SK-N-SH (cell line): ENCODE measurements around the gene IFT172. TPM values are rescaled to one million over a fixed set of nuclear protein-coding genes. Genes with fewer than 3 reads are reported as not detected.

ENCODE experiments used
- CTCF ChIA-PET: fragments of 300-600, 350-600 bp; formaldehyde crosslinking; extraction: SDS; loops from one replicate; lab custom pipeline; 2021; lab: Yijun Ruan, JAX
- POLR2A ChIA-PET: fragments of 350-600 bp; sonication (Branson Sonifier 250); formaldehyde crosslinking; extraction: SDS; loops from one replicate; lab custom pipeline; 2020; ENCODE audit warnings: antibody characterized with exemption, inconsistent platforms; lab: Yijun Ruan, JAX
- DNase-seq: peaks from one replicate; pipeline ENCODE4 v3.0.0; 2012
- H2AFZ ChIP-seq: fragments of 200-600 bp; sonication (generic); 2 replicates; pipeline ENCODE4 v1.8.1; 2016; ENCODE audit warnings: antibody characterized with exemption, mild to moderate bottlenecking, low read depth
- H3F3A ChIP-seq: fragments of 200-600 bp; sonication (generic); replicated peaks from 2 replicates; pipeline ENCODE3; 2016; ENCODE audit warnings: antibody characterized with exemption, mild to moderate bottlenecking; ENCODE audit not compliant: insufficient read depth
- H3K27ac ChIP-seq, 2 experiments: fragments of 200-500 bp in 1 of 2; fragments of 200-600 bp in 1 of 2; sonication (Bioruptor generic) in 1 of 2; sonication (generic), shearing (Covaris generic) in 1 of 2; 2 replicates each; pipeline versions ENCODE4 v1.5.1 to v1.6.1; 2014 to 2016; ENCODE audit warnings: low read depth in 2 of 2, inconsistent platforms in 1 of 2, low read length in 1 of 2, mild to moderate bottlenecking in 1 of 2, mixed read lengths in 1 of 2
- H3K27me3 ChIP-seq: fragments of 200-600 bp; sonication (generic), shearing (Covaris generic); 2 replicates; pipeline ENCODE4 v1.6.1; 2016; ENCODE audit warnings: mixed run types; ENCODE audit not compliant: insufficient read depth
- H3K36me3 ChIP-seq, 2 experiments: fragments of 200-500 bp in 1 of 2; fragments of 200-600 bp in 1 of 2; sonication (Bioruptor generic) in 1 of 2; sonication (generic) in 1 of 2; replicated peaks in 1 of 2; 2 replicates each; pipeline versions ENCODE3 to v1.5.1; 2014 to 2016; ENCODE audit warnings: low read length in 1 of 2, mild to moderate bottlenecking in 1 of 2; ENCODE audit not compliant: insufficient read depth in 2 of 2, control insufficient read depth in 1 of 2
- H3K4me1 ChIP-seq, 2 experiments: fragments of 200-500 bp in 1 of 2; fragments of 200-600 bp in 1 of 2; sonication (Bioruptor generic) in 1 of 2; sonication (generic), shearing (Covaris generic) in 1 of 2; 2 replicates each; pipeline versions ENCODE4 v1.5.1 to v1.6.1; 2014 to 2016; ENCODE audit warnings: low read depth in 1 of 2, low read length in 1 of 2, mixed run types in 1 of 2; ENCODE audit not compliant: insufficient read depth in 2 of 2, control insufficient read depth in 1 of 2
- H3K4me2 ChIP-seq: fragments of 200-600 bp; sonication (generic), shearing (Covaris generic); 2 replicates; pipeline ENCODE4 v1.6.1; 2017; ENCODE audit warnings: mixed run types
- H3K4me3 ChIP-seq, 2 experiments: fragments of 200-500 bp in 1 of 2; fragments of 200-600 bp in 1 of 2; sonication (Bioruptor generic) in 1 of 2; sonication (generic), shearing (Covaris generic) in 1 of 2; 2 replicates each; pipeline versions ENCODE4 v1.5.1 to v1.8.1; 2014 to 2016; ENCODE audit warnings: low read depth in 2 of 2, inconsistent platforms in 1 of 2, low read length in 1 of 2, mild to moderate bottlenecking in 1 of 2, mixed read lengths in 1 of 2, moderate library complexity in 1 of 2
- H3K79me2 ChIP-seq: fragments of 200-600 bp; sonication (generic); 2 replicates; pipeline ENCODE4 v1.8.1; 2017; ENCODE audit warnings: mild to moderate bottlenecking; ENCODE audit not compliant: insufficient read depth
- H3K9ac ChIP-seq: fragments of 200-600 bp; sonication (generic); 2 replicates; pipeline ENCODE4 v1.6.1; 2017; ENCODE audit warnings: mixed run types
- H3K9me2 ChIP-seq: fragments of 200-600 bp; sonication (generic); 2 replicates; pipeline ENCODE4 v1.6.1; 2017; ENCODE audit warnings: mixed run types
- H3K9me3 ChIP-seq: fragments of 200-600 bp; sonication (generic); 2 replicates; pipeline ENCODE4 v1.6.1; 2017; ENCODE audit warnings: mixed run types, mild to moderate bottlenecking, moderate library complexity
- H4K20me1 ChIP-seq: fragments of 200-600 bp; sonication (generic); 2 replicates; pipeline ENCODE4 v1.6.1; 2017; ENCODE audit warnings: mild to moderate bottlenecking, mixed run types; ENCODE audit not compliant: insufficient read depth
- CTCF ChIP-seq: fragments of 200-600 bp; sonication (generic); IDR thresholded peaks from 2 replicates; pipeline ENCODE4 v1.6.1; 2017; ENCODE audit warnings: antibody characterized with exemption, mild to moderate bottlenecking, moderate library complexity
- EP300 ChIP-seq, 2 experiments: IDR thresholded peaks; 2 replicates each; pipeline versions ENCODE4 v1.4.0 to v1.6.1; 2012; ENCODE audit warnings: borderline replicate concordance in 1 of 2, low read depth in 1 of 2, low read length in 1 of 2
- EZH2phosphoT487 ChIP-seq: fragments of 200-600 bp; sonication (generic); IDR thresholded peaks from 2 replicates; pipeline ENCODE4 v1.6.1; 2017; ENCODE audit warnings: low read depth, mixed run types, mild to moderate bottlenecking, antibody characterized with exemption, moderate library complexity, borderline replicate concordance
- FOXJ3 ChIP-seq: sonication (generic); formaldehyde crosslinking; IDR thresholded peaks from 2 replicates; pipeline ENCODE4 v1.5.1; 2020; ENCODE audit warnings: mild to moderate bottlenecking, missing genetic modification reagents
- MEF2A ChIP-seq: IDR thresholded peaks from 2 replicates; pipeline ENCODE4 v1.4.0; 2012; ENCODE audit warnings: low read depth, borderline replicate concordance
- NFIC ChIP-seq: IDR thresholded peaks from 2 replicates; pipeline ENCODE4 v1.4.0; 2012; ENCODE audit warnings: borderline replicate concordance
- POLR2AphosphoS5 ChIP-seq: IDR thresholded peaks from 2 replicates; pipeline ENCODE4 v1.6.1; 2012; ENCODE audit warnings: low read depth, low read length
- RAD21 ChIP-seq: IDR thresholded peaks from 2 replicates; pipeline ENCODE4 v1.6.1; 2012; ENCODE audit warnings: mild to moderate bottlenecking, low read length
- RFX5 ChIP-seq: IDR thresholded peaks from 2 replicates; pipeline ENCODE4 v1.6.1; 2012; ENCODE audit warnings: mild to moderate bottlenecking, improper control_type of control experiment, low read length
- RXRA ChIP-seq: IDR thresholded peaks from 2 replicates; pipeline ENCODE4 v1.4.0; 2012; ENCODE audit warnings: low read depth, mild to moderate bottlenecking, borderline replicate concordance
- TAF1 ChIP-seq: IDR thresholded peaks from 2 replicates; pipeline ENCODE4 v1.6.1; 2012; ENCODE audit warnings: low read depth, mild to moderate bottlenecking, low read length, moderate library complexity, borderline replicate concordance
- USF1 ChIP-seq: IDR thresholded peaks from 2 replicates; pipeline ENCODE4 v1.4.0; 2012; ENCODE audit warnings: low read depth, borderline replicate concordance
- WGBS: methylation state at CpG from one replicate; pipeline ENCODE4 v1.1.6; 2017; ENCODE audit warnings: low lambda C conversion rate; 5-methylcytosine and 5-hydroxymethylcytosine counted together
- polyA plus RNA-seq, 3 experiments: library from polyadenylated mRNA; depleted of rRNA; stranded (reverse); fragments of >200 nt; gene quantifications; 2 replicates each; pipeline ENCODE4 v1.2.3, GENCODE V29; 2012
- TF ChIP-seq, protein P1 (sequence below): IDR thresholded peaks from 2 replicates; pipeline ENCODE4; 2012
- TF ChIP-seq, protein P2 (sequence below): IDR thresholded peaks from 2 replicates; pipeline ENCODE4 v1.6.1; 2012; ENCODE audit warnings: mild to moderate bottlenecking, low read depth, low read length, moderate library complexity
- TF ChIP-seq, protein P3 (sequence below): IDR thresholded peaks from 2 replicates; pipeline ENCODE4 v1.4.0; 2012; ENCODE audit warnings: low read depth, borderline replicate concordance
- TF ChIP-seq, protein P4 (sequence below): fragments of 150-350 bp; IDR thresholded peaks from 2 replicates; pipeline ENCODE4 v1.6.1; 2017; ENCODE audit warnings: antibody characterized with exemption, low read length, low read depth, borderline replicate concordance

The IFT172 gene
- polyA plus RNA-seq, 1 of the 3 experiments (the other 2 are of a cell fraction): 31.3 TPM

DNA sequence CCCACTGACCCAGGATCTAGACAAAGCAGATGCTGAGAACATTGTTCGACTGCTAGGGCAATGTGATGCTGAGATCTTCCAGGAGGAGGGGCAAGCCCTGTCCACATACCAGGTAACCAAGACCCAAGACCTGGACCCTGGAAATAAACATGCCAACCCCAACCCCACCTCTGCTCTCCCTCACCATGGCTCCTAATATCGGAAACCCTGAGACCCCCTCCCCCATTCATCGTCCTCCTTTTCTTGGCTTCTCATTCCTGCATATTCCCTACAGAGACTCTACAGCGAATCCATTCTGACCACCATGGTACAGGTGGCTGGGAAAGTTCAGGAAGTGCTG, 7.7 kb upstream of the IFT172 start:
- WGBS: 79% methylated on average over 4 of the region's 4 CpGs
- no peak overlapping the region for H3K9ac ChIP-seq
- no peak overlapping the region for H3K4me2 ChIP-seq
- CTCF ChIA-PET: no interaction called here
- H3K4me3 ChIP-seq: no peak overlapping the region
- H3F3A ChIP-seq: no peaks in the 10 kb centered on the region
- peaks cover 7 to 11% of the 10 kb centered on the region in 2 experiments for H3K4me1 ChIP-seq
- no peak for TF ChIP-seq FOXJ3 (CRISPR knock-in tag)
- TF ChIP-seq MEF2A: no peak
- no peak for TF ChIP-seq EP300 (IDR thresholded peaks at IDR 0.05; ENCODE audit: borderline replicate concordance in 1 of 2, low read depth in 1 of 2, low read length in 1 of 2)
- no peak for TF ChIP-seq EZH2phosphoT487
- TF ChIP-seq RXRA: no peak
- TF ChIP-seq, protein P1, sequence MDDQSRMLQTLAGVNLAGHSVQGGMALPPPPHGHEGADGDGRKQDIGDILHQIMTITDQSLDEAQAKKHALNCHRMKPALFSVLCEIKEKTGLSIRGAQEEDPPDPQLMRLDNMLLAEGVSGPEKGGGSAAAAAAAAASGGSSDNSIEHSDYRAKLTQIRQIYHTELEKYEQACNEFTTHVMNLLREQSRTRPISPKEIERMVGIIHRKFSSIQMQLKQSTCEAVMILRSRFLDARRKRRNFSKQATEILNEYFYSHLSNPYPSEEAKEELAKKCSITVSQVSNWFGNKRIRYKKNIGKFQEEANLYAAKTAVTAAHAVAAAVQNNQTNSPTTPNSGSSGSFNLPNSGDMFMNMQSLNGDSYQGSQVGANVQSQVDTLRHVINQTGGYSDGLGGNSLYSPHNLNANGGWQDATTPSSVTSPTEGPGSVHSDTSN: no peak
- no peak for TF ChIP-seq POLR2AphosphoS5
- TF ChIP-seq NFIC: no peak
- TF ChIP-seq, protein P2, sequence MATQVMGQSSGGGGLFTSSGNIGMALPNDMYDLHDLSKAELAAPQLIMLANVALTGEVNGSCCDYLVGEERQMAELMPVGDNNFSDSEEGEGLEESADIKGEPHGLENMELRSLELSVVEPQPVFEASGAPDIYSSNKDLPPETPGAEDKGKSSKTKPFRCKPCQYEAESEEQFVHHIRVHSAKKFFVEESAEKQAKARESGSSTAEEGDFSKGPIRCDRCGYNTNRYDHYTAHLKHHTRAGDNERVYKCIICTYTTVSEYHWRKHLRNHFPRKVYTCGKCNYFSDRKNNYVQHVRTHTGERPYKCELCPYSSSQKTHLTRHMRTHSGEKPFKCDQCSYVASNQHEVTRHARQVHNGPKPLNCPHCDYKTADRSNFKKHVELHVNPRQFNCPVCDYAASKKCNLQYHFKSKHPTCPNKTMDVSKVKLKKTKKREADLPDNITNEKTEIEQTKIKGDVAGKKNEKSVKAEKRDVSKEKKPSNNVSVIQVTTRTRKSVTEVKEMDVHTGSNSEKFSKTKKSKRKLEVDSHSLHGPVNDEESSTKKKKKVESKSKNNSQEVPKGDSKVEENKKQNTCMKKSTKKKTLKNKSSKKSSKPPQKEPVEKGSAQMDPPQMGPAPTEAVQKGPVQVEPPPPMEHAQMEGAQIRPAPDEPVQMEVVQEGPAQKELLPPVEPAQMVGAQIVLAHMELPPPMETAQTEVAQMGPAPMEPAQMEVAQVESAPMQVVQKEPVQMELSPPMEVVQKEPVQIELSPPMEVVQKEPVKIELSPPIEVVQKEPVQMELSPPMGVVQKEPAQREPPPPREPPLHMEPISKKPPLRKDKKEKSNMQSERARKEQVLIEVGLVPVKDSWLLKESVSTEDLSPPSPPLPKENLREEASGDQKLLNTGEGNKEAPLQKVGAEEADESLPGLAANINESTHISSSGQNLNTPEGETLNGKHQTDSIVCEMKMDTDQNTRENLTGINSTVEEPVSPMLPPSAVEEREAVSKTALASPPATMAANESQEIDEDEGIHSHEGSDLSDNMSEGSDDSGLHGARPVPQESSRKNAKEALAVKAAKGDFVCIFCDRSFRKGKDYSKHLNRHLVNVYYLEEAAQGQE: no peak
- no peak for TF ChIP-seq RFX5
- TF ChIP-seq USF1: no peak
- TF ChIP-seq CTCF: no peak
- TF ChIP-seq TAF1: no peak
- TF ChIP-seq, protein P3, sequence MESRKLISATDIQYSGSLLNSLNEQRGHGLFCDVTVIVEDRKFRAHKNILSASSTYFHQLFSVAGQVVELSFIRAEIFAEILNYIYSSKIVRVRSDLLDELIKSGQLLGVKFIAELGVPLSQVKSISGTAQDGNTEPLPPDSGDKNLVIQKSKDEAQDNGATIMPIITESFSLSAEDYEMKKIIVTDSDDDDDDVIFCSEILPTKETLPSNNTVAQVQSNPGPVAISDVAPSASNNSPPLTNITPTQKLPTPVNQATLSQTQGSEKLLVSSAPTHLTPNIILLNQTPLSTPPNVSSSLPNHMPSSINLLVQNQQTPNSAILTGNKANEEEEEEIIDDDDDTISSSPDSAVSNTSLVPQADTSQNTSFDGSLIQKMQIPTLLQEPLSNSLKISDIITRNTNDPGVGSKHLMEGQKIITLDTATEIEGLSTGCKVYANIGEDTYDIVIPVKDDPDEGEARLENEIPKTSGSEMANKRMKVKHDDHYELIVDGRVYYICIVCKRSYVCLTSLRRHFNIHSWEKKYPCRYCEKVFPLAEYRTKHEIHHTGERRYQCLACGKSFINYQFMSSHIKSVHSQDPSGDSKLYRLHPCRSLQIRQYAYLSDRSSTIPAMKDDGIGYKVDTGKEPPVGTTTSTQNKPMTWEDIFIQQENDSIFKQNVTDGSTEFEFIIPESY: no peak
- TF ChIP-seq RAD21: no peak
- TF ChIP-seq, protein P4, sequence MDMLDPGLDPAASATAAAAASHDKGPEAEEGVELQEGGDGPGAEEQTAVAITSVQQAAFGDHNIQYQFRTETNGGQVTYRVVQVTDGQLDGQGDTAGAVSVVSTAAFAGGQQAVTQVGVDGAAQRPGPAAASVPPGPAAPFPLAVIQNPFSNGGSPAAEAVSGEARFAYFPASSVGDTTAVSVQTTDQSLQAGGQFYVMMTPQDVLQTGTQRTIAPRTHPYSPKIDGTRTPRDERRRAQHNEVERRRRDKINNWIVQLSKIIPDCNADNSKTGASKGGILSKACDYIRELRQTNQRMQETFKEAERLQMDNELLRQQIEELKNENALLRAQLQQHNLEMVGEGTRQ: no peak
- TF ChIP-seq, all 33 proteins: peak for 0
- no peak for DNase-seq
- no peaks in the 10 kb centered on the region for H3K9me2 ChIP-seq
- no peaks in the 10 kb centered on the region for H3K27me3 ChIP-seq
- H3K36me3 ChIP-seq: peaks cover 0 to 2% of the 10 kb centered on the region in 2 experiments
- no peaks in the 10 kb centered on the region for H3K79me2 ChIP-seq
- no peak overlapping the region for H3K27ac ChIP-seq
- POLR2A ChIA-PET: no interaction called here
- no peaks in the 10 kb centered on the region for H3K9me3 ChIP-seq
- no peaks in the 10 kb centered on the region for H4K20me1 ChIP-seq
- H2AFZ ChIP-seq: no peak overlapping the region
